Hepatocyte (in vitro differentiated cells): ENCODE results near the gene HERC4.

ENCODE experiments used
- EZH2 ChIP-seq: fragments of 200-600 bp; sonication (generic); IDR thresholded peaks from 2 replicates; pipeline ENCODE4 v1.6.1; 2016; ENCODE audit warnings: antibody characterized with exemption, mild to moderate bottlenecking, borderline replicate concordance
- TF ChIP-seq, protein P1 (sequence below): fragments of 200-600 bp; sonication (generic); IDR thresholded peaks from 2 replicates; pipeline ENCODE4 v1.5.1; 2016; ENCODE audit warnings: antibody characterized with exemption, mild to moderate bottlenecking; ENCODE audit not compliant: poor library complexity

DNA sequence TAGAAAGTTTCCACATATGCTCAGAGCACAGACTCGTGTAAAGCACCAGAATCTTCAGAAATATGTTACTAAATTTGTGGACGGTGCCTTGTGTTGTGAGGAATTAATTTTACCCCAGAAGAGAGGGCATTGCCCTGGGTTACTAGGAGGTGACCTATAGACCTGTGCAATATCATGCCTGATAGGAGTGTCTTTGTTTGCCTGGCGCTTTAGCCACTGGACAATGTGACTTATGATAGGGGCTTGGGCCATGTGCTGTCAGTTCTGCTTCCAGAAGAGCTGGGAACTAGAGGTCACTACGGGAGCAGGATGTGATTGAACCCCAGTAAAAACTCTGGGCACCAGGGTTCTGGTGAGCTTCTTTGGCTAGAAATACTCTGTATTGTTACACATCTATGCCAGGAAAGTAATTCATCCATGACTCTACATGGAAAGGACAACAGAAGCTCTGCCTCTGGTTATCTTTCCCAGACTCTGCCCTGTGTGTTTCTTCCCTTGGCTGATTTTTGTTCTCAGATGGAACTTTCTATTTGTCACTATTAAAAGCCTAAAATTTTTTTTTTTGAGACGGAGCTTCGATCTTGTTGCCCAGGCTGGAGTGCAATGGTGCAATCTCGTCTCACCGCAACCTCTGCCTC is 115.1 kb downstream of the HERC4 start:
- TF ChIP-seq, protein P1, sequence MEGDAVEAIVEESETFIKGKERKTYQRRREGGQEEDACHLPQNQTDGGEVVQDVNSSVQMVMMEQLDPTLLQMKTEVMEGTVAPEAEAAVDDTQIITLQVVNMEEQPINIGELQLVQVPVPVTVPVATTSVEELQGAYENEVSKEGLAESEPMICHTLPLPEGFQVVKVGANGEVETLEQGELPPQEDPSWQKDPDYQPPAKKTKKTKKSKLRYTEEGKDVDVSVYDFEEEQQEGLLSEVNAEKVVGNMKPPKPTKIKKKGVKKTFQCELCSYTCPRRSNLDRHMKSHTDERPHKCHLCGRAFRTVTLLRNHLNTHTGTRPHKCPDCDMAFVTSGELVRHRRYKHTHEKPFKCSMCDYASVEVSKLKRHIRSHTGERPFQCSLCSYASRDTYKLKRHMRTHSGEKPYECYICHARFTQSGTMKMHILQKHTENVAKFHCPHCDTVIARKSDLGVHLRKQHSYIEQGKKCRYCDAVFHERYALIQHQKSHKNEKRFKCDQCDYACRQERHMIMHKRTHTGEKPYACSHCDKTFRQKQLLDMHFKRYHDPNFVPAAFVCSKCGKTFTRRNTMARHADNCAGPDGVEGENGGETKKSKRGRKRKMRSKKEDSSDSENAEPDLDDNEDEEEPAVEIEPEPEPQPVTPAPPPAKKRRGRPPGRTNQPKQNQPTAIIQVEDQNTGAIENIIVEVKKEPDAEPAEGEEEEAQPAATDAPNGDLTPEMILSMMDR = no peak
- no peak for TF ChIP-seq EZH2
